Memory B cell (primary cell): ENCODE data around the gene EPHX1.
"Not testable (repeated sequence)": the region's sequence is repeated elsewhere in the genome, so short reads cannot be mapped to it uniquely, and the experiment has no call there.

Experiments
- ATAC-seq: fragments of 150-1000 bp; cut with Tn5 transposase; 2 replicates; pipeline ENCODE4 v1.10.0; 2021; ENCODE audit warnings: low read depth, mild to moderate bottlenecking, moderate library complexity
- DNase-seq, 2 donors: peaks; one replicate each; pipeline ENCODE4 v3.0.0; 2022; ENCODE audit warnings: low spot score in 2 of 2
- H3K27ac Mint-ChIP-seq: one replicate; pipeline ENCODE4 v1.8.0; 2022; ENCODE audit warnings: mild to moderate bottlenecking, moderate library complexity, mixed read lengths
- H3K27me3 Mint-ChIP-seq: one replicate; pipeline ENCODE4 v1.8.0; 2022; ENCODE audit warnings: mixed read lengths
- H3K36me3 Mint-ChIP-seq: one replicate; pipeline ENCODE4 v1.8.0; 2022; ENCODE audit warnings: mild to moderate bottlenecking, mixed read lengths
- H3K4me1 Mint-ChIP-seq: one replicate; pipeline ENCODE4 v1.8.0; 2022; ENCODE audit warnings: mixed read lengths
- H3K4me3 Mint-ChIP-seq: one replicate; pipeline ENCODE4 v1.8.0; 2022; ENCODE audit warnings: mild to moderate bottlenecking, moderate library complexity, mixed read lengths
- H3K9me3 Mint-ChIP-seq: one replicate; pipeline ENCODE4 v1.8.0; 2022; ENCODE audit warnings: mixed read lengths

The EPHX1 gene

DNA sequence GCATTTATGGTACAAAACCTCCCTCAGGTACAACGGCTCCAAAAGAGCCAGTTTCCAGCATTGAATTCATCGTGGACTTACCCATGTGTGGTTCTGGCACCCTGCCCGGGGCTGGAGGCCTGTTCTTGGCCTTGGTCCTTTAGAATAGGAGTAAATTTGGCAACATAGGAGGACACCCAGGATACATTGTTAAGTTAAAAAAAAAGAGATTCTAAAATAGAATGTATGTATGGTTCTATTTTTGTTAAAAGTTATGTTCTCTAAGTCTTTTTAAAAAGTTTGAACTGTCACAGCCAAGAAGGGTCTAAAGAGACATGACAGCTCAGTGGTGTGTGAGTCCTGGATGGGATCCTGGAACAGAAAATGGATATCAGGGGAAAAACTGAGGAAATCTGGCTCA is 25.9 kb downstream of the EPHX1 start:
- H3K9me3 Mint-ChIP-seq: no peaks in the 10 kb centered on the region
- no peak for DNase-seq
- H3K27me3 Mint-ChIP-seq: no peaks in the 10 kb centered on the region
- ATAC-seq: no peak
- H3K4me3 Mint-ChIP-seq: no peak overlapping the region
- no peaks in the 10 kb centered on the region for H3K36me3 Mint-ChIP-seq
- peaks cover 2% of the 10 kb centered on the region for H3K4me1 Mint-ChIP-seq
- H3K27ac Mint-ChIP-seq: no peak overlapping the region

DNA sequence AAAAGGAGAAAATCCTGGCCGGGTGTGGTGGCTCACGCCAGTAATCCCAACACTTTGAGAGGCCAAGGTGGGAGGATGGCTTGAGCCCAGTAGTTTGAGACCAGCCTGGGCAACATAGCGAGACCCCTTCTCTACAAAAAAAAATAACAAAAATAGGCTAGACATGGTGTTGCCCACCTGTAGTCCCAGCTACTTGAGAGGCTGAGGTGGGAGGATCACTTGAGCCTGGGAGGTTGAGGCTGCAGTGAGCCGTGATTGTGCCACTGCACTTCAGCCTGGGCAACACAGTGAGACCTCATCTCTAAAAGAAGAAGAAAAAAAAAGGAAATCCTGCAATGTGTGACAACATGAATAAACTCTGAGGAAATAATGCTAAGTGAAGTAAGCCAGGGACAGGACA is 26.4 kb downstream of the EPHX1 start:
- H3K4me1 Mint-ChIP-seq, DNase-seq, H3K9me3 Mint-ChIP-seq, H3K36me3 Mint-ChIP-seq, H3K27ac Mint-ChIP-seq, H3K4me3 Mint-ChIP-seq, H3K27me3 Mint-ChIP-seq, ATAC-seq: not testable (repeated sequence)

DNA sequence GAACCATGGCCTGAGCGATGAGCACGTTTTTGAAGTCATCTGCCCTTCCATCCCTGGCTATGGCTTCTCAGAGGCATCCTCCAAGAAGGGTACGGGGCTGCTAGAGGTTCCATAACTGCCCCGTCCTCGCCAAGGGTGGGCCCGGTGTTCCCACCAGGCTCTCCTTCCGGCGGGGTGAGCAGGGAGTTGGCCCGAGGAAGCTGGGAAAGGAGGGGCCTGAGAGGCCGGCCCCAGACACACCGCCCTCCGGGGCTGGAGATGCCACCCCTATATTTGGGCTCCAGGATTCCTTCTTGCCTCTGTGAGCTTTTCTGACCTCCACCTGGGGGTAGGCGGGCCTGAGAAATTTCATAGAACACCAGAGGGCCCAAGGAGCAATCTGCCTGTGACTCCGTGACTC is 28.9 kb downstream of the EPHX1 start:
- Mint-ChIP-seq H3K27ac (no peak overlapping the region), H3K4me1 (peaks cover 5% of the 10 kb centered on the region), H3K36me3 (no peaks in the 10 kb centered on the region), H3K4me3 (no peak overlapping the region), H3K9me3 (no peaks in the 10 kb centered on the region), H3K27me3 (no peaks in the 10 kb centered on the region)
- ATAC-seq (no peak), DNase-seq (no peak)

DNA sequence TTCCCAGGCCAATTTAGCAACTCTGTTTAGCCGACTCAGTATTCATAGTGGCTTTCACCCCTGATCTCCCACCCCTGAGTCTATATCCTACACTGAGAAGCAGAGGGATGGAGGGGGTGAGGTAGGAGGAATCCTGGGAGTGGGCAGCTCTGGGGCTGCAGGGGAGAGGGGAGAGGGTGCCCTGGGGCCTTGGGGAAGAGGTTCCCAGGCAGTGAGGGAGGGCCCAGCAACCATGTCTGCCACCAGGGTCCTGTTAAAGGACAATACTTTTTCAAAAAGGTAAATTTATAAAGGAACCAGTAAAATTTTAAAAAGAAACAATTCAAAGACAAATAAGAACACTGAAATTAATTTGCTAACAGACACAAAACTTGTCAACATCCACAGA is 30.3 kb downstream of the EPHX1 start:
- Mint-ChIP-seq H3K4me1 (peaks cover 5% of the 10 kb centered on the region), H3K9me3 (no peaks in the 10 kb centered on the region), H3K4me3 (no peak overlapping the region), H3K27me3 (no peaks in the 10 kb centered on the region), H3K27ac (no peak overlapping the region), H3K36me3 (no peaks in the 10 kb centered on the region)
- ATAC-seq (no peak), DNase-seq (no peak)

DNA sequence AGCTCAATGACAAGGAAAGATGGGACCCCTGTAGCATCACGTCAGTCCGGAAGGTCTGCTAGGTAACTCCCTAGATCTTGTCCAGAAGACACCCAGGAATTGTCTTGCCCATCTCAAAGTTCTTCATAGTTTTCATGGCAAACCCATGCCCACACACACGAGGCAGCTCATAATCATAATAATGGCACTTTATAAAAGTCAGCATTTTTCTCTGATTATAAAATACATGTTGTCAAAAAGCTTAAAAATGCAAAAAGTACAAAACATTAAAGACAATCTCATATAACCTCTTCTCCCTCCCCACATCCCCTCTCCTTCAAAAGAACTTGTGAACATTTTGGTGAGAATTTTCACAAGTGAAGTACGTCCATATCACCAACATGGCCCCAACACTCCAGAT is 30.8 kb downstream of the EPHX1 start:
- Mint-ChIP-seq H3K36me3 (no peaks in the 10 kb centered on the region), H3K4me3 (no peak overlapping the region), H3K27ac (no peak overlapping the region), H3K9me3 (no peaks in the 10 kb centered on the region), H3K27me3 (no peaks in the 10 kb centered on the region), H3K4me1 (peaks cover 5% of the 10 kb centered on the region)
- no peak for DNase-seq
- ATAC-seq: no peak

DNA sequence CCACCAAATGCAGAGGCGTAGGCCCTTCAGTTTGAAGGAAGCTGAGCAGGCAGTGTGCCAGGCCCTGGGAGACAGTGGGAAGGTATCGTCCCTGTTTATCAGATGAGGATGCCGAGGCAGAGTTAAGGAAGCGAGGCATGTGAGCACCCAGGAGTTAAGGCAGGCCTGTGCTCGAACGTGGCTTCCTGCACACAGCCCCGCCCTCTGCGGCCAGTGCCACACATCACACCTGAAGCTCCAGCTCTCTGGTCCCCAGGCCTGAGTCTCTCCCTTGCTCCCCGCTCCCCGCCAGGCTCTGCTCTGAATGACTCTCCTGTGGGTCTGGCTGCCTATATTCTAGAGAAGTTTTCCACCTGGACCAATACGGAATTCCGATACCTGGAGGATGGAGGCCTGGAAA is 32.1 kb downstream of the EPHX1 start:
- H3K27me3 Mint-ChIP-seq: no peaks in the 10 kb centered on the region
- no peak overlapping the region for H3K4me3 Mint-ChIP-seq
- peak overlapping the region; percentile 62 for H3K27ac Mint-ChIP-seq
- peaks cover 14% of the 10 kb centered on the region for H3K4me1 Mint-ChIP-seq
- no peak for ATAC-seq
- no peaks in the 10 kb centered on the region for H3K9me3 Mint-ChIP-seq
- peaks cover 7% of the 10 kb centered on the region for H3K36me3 Mint-ChIP-seq
- no peak for DNase-seq

DNA sequence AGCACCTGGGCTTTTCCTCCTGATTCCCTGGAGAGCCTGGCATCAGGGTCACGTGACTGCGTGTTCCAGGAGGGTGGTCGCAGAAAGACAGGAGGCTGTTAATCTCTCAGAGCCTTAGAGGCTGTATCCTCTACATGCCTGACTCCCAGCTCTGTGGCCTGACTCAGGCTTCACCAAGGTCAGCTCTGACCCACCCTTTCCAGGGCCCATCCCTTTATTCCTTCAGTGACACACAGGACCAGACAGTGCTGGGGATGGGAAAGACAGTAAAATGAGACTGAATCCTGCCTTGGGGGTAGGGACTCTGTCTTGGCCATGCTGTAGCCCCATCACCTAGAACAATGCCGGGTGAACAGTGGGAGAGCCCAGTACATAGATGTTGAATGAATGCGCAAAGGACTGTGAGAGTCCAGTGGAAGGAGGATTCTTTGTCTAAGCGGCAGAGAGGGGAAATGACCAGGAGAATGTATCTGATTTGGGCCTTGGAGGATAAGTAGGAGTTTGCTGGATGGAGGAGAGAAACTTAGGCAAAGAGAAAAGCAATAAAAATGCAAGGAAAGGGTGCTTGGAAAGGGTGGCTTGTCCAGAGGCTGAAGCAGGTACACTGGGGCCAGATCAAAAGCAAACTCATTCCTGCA is 33.0 kb downstream of the EPHX1 start:
- Mint-ChIP-seq H3K4me1 (peaks cover 21% of the 10 kb centered on the region), H3K9me3 (no peaks in the 10 kb centered on the region), H3K27ac (peak overlapping the region; percentile 28), H3K4me3 (no peak overlapping the region), H3K36me3 (peaks cover 7% of the 10 kb centered on the region), H3K27me3 (no peaks in the 10 kb centered on the region)
- no peak for ATAC-seq
- no peak for DNase-seq

DNA sequence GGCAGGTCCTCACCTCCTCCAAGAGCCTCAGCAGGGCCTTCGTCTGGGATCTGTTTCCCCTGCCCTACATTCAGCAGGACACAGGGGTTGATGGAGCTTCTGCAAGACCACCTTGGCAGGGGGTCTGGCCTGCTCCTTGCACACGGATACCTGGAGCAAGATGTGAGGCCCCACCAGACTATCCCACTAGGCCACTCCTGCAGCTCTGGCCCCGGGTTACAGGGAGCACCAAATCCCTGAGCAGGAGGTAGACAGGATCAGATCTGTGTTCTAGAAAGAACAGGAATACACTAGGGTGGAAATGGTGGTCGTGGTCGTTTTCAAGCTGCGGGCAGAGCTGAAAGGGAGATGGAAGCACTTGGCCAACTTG is 33.5 kb downstream of the EPHX1 start:
- Mint-ChIP-seq H3K4me1 (peaks cover 26% of the 10 kb centered on the region), H3K4me3 (no peak overlapping the region), H3K9me3 (no peaks in the 10 kb centered on the region), H3K27ac (peak overlapping the region; percentile 28), H3K36me3 (peaks cover 7% of the 10 kb centered on the region), H3K27me3 (no peaks in the 10 kb centered on the region)
- DNase-seq: no peak
- no peak for ATAC-seq

DNA sequence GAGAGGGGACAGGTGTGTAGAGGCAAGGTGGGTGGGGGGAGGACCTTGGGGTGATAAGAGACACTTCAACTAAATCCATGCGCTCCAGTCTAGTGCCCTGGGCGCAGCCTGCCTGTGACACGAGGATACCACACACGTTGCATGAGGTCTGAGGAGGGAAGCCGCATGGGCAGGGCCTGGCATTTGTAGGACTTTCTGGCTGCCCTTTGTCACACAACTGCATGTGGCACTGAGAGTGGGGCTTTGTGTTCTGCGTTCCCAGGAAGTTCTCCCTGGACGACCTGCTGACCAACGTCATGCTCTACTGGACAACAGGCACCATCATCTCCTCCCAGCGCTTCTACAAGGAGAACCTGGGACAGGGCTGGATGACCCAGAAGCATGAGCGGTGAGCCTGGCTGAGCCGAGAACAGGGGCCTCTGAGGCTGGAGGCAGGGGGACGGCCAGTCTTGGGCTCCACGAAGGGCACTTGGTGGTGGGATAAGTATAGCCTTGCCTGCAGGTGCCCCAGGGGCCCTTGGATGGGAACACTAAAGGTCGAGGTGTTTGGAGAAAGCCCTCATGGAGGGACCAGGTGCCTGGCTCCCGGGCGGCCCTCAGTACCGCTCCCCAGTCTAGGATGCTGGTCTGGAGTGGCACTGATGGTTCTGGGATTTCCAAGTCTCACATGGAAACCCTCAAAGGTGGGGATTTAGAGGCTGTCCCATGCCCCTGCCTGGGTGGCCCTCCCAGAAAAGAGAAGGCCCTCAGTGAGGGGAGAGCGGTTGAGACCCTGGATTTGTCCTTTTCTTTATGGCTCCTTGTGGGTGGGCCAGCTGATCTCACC is 34.5 kb downstream of the EPHX1 start:
- peaks cover 7% of the 10 kb centered on the region for H3K36me3 Mint-ChIP-seq

DNA sequence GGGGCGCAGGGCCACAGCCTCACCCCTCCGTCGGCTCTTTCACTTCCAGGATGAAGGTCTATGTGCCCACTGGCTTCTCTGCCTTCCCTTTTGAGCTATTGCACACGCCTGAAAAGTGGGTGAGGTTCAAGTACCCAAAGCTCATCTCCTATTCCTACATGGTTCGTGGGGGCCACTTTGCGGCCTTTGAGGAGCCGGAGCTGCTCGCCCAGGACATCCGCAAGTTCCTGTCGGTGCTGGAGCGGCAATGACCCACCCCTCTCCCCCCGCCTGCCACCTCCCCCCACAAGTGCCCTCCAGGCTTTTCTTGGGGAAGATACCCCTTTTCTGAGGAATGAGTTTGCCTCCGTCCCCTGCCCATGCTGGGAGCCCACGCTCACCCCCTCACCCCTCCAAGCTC is 35.2 kb downstream of the EPHX1 start:
- H3K4me1 Mint-ChIP-seq: peaks cover 38% of the 10 kb centered on the region
- H3K27ac Mint-ChIP-seq: no peak overlapping the region
- no peak for ATAC-seq

More for the DNA sequence above, 34.5 kb downstream of the EPHX1 start:
- H3K9me3 Mint-ChIP-seq: no peaks in the 10 kb centered on the region
- H3K4me3 Mint-ChIP-seq: no peak overlapping the region
- no peak overlapping the region for H3K27ac Mint-ChIP-seq
- no peaks in the 10 kb centered on the region for H3K27me3 Mint-ChIP-seq
- no peak for ATAC-seq
- no peak for DNase-seq
- H3K4me1 Mint-ChIP-seq: peaks cover 34% of the 10 kb centered on the region

DNA sequence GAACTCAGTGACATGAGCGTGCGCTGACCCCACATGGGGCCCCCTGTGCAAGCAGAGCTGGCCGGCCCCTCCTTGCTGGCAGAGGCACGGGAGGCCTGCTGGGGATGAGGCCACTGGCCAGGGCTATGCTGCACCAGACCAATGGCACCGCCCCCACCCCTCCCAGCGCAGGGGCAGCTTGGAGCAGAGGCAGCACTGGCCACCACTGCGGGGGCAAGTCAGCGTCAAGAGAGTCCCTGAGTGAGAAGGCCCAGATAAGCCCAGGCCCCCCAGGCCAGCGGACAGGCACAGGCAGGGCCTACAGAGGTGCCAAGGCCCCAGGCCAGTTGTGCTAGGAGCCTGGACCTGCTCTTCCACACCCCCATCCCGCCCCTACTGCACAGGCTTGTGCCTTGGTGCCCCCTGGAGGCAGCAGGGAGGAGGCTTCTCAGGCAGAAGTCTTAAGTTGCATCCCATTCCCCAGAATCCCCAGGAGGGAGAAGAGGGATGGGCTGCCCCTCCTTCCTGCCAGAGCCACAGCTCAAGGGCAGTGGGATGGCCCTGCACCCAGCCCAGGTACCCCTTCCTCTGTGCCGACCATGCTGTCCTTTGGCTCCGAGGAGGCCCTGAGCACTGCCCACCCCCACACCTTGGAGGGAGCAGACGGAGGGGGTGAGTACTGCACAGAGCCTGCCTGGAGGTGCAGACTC is 35.8 kb downstream of the EPHX1 start:
- peaks cover 9% of the 10 kb centered on the region for H3K36me3 Mint-ChIP-seq
- peak overlapping the region; percentile 67 for H3K27ac Mint-ChIP-seq
- peaks cover 41% of the 10 kb centered on the region for H3K4me1 Mint-ChIP-seq
- H3K9me3 Mint-ChIP-seq: no peaks in the 10 kb centered on the region
- no peak overlapping the region for H3K4me3 Mint-ChIP-seq
- H3K27me3 Mint-ChIP-seq: no peaks in the 10 kb centered on the region
- ATAC-seq (no peak), DNase-seq (no peak)

More for the DNA sequence above, 35.2 kb downstream of the EPHX1 start:
- no peak overlapping the region for H3K4me3 Mint-ChIP-seq
- H3K27me3 Mint-ChIP-seq: no peaks in the 10 kb centered on the region
- no peaks in the 10 kb centered on the region for H3K9me3 Mint-ChIP-seq
- no peak for DNase-seq
- H3K36me3 Mint-ChIP-seq: peaks cover 9% of the 10 kb centered on the region

DNA sequence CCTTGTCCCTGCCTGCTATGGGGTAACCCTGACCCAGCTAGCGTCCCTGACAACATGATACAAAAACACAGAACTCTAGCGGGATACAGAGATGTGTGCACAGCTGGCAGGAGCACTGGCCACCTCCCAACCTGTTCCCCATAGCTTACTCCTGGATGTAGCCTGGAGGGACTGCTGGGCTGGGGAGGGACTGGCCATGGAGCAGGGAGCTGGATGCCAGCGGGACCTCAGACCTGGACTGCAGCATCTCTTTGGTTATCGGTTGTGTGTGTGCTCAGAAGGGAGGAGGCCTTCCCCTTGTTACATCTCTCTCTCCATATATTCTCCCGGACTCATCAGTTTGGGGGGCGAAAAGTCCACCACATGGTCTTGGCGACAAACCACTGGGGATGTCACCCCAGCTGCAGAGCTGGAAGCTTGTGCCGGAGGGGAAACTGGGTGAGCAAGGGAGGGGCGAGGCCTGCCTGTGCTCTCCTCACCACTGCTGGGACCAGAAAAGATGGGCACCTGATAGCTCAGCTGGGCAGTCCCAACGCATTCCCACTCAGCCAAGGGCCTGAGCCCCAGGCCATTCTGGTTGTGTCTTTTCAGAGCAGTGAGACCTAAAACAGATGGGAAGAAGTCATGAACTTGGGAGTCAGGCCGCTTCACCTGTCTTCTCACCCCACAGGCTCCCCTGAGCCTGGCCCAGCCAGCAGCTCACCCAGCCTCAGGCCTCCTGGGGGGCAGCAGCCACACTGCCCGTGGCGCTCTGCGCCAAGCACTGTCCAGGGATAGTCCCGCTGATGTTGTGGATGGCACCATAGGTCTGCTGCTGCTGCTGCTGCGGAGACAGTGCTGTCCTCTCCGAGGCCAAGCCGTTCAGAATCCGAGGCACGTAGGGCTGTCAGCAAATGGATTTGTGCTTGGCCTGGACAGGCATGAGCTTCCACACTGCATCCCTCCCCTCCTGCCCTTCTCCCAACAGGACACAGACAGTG is 36.7 kb downstream of the EPHX1 start:
- Mint-ChIP-seq H3K9me3 (no peaks in the 10 kb centered on the region), H3K27me3 (no peaks in the 10 kb centered on the region), H3K36me3 (peaks cover 13% of the 10 kb centered on the region), H3K4me1 (peaks cover 44% of the 10 kb centered on the region), H3K4me3 (no peak overlapping the region), H3K27ac (peak overlapping the region; percentile 82)
- ATAC-seq (no peak), DNase-seq (no peak)

DNA sequence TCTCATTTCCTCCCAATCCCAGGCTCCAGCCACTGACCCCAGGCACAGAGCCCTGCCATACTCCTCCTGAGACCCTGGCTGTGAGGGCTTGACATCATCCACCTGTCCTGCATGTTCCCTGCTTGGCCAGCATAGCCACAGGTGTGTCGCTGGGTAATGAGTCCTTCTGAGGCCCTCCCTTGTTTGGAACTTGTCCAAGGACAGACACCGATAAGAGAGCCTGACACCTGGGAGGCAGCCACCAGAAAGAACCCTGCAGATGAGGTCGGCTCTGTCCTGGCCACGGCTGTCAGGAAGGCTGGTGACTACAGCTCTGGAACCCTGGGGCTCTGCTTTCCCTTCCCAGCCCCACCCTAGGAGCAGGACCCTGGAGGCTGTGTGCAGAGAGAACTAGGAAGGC is 37.7 kb downstream of the EPHX1 start:
- peak overlapping the region; percentile 57 for H3K4me3 Mint-ChIP-seq
- ATAC-seq (no peak), DNase-seq (no peak)
- H3K27me3 Mint-ChIP-seq: no peaks in the 10 kb centered on the region
- H3K4me1 Mint-ChIP-seq: peaks cover 54% of the 10 kb centered on the region
- no peaks in the 10 kb centered on the region for H3K9me3 Mint-ChIP-seq
- H3K36me3 Mint-ChIP-seq: peaks cover 22% of the 10 kb centered on the region
- H3K27ac Mint-ChIP-seq: peak overlapping the region; percentile 82
